Mesothelial cell of epicardium (in vitro differentiated cells): ENCODE data around the gene LTF. TPM values are rescaled to one million over a fixed set of nuclear protein-coding genes. Genes with fewer than 3 reads are reported as not detected.
A peak's percentile ranks its signal among the peaks of the same experiment; 100 is the strongest.

ENCODE experiments used
- DNase-seq, 2 experiments: peaks; one replicate each; pipeline ENCODE4 v3.0.0; 2021; ENCODE audit warnings: low spot score in 2 of 2; ENCODE audit not compliant: unreplicated experiment in 2 of 2
- H3K27ac Mint-ChIP-seq: 2 replicates; pipeline ENCODE4 v1.8.0; 2021; ENCODE audit warnings: mixed read lengths
- H3K27me3 Mint-ChIP-seq: 2 replicates; pipeline ENCODE4 v1.8.0; 2021; ENCODE audit warnings: low read depth, mixed read lengths
- H3K36me3 Mint-ChIP-seq: 2 replicates; pipeline ENCODE4 v1.8.0; 2021; ENCODE audit warnings: mixed read lengths
- H3K4me1 Mint-ChIP-seq: 2 replicates; pipeline ENCODE4 v1.8.0; 2021; ENCODE audit warnings: mixed read lengths
- H3K4me3 Mint-ChIP-seq: 2 replicates; pipeline ENCODE4 v1.8.0; 2021; ENCODE audit warnings: mild to moderate bottlenecking, moderate library complexity, mixed read lengths
- H3K9me3 Mint-ChIP-seq: 2 replicates; pipeline ENCODE4 v1.8.0; 2021; ENCODE audit warnings: mixed read lengths
- CTCF ChIP-seq: fragments of 200-600 bp; sonication (generic); IDR thresholded peaks from one replicate; pipeline ENCODE4 v1.5.0; 2021; ENCODE audit warnings: antibody characterized with exemption; ENCODE audit not compliant: unreplicated experiment
- total RNA-seq: library from RNA; stranded (reverse); gene quantifications from 3 replicates; pipeline ENCODE4 v1.2.1, GENCODE V29; 2021

Gene LTF
- total RNA-seq, 1 donor from 2014 or later = not detected

- TF ChIP-seq CTCF = no peak
- no peaks in the 10 kb centered on the region for H3K36me3 Mint-ChIP-seq
- no peak for DNase-seq
- peaks cover 21% of the 10 kb centered on the region for H3K9me3 Mint-ChIP-seq
- peaks cover 62% of the 10 kb centered on the region for H3K27me3 Mint-ChIP-seq
- no peak overlapping the region for H3K4me3 Mint-ChIP-seq
- H3K4me1 Mint-ChIP-seq = no peaks in the 10 kb centered on the region
- no peak overlapping the region for H3K27ac Mint-ChIP-seq
These were observed 13.6 kb upstream of the LTF start for GRCh38 chr3:46478341-46478740.

GRCh38 chr3:46477756-46478155 lies 13.1 kb upstream of the LTF start:
- Mint-ChIP-seq H3K27ac (no peak overlapping the region), H3K27me3 (peaks cover 63% of the 10 kb centered on the region), H3K9me3 (peaks cover 21% of the 10 kb centered on the region), H3K4me3 (no peak overlapping the region), H3K36me3 (no peaks in the 10 kb centered on the region), H3K4me1 (no peaks in the 10 kb centered on the region)
- no peak for DNase-seq
- no peak for TF ChIP-seq CTCF

GRCh38 chr3:46477145-46477544 lies 12.4 kb upstream of the LTF start:
- TF ChIP-seq CTCF = no peak
- Mint-ChIP-seq H3K9me3 (peaks cover 21% of the 10 kb centered on the region), H3K27ac (no peak overlapping the region), H3K4me1 (no peaks in the 10 kb centered on the region), H3K27me3 (peaks cover 67% of the 10 kb centered on the region), H3K36me3 (no peaks in the 10 kb centered on the region), H3K4me3 (no peak overlapping the region)
- no peak for DNase-seq

- H3K36me3 Mint-ChIP-seq = no peaks in the 10 kb centered on the region
- TF ChIP-seq CTCF = no peak
- no peak overlapping the region for H3K4me3 Mint-ChIP-seq
- no peaks in the 10 kb centered on the region for H3K4me1 Mint-ChIP-seq
- no peak overlapping the region for H3K27ac Mint-ChIP-seq
- peaks cover 21% of the 10 kb centered on the region for H3K9me3 Mint-ChIP-seq
- DNase-seq = no peak
- H3K27me3 Mint-ChIP-seq = peaks cover 46% of the 10 kb centered on the region
These were observed 8.0 kb upstream of the LTF start for GRCh38 chr3:46472736-46473135.

- no peak overlapping the region for H3K27ac Mint-ChIP-seq
- no peaks in the 10 kb centered on the region for H3K36me3 Mint-ChIP-seq
- no peaks in the 10 kb centered on the region for H3K4me1 Mint-ChIP-seq
- peaks cover 36% of the 10 kb centered on the region for H3K27me3 Mint-ChIP-seq
- TF ChIP-seq CTCF = no peak
- H3K4me3 Mint-ChIP-seq = no peak overlapping the region
- peaks cover 21% of the 10 kb centered on the region for H3K9me3 Mint-ChIP-seq
- DNase-seq = peak in 1 of 2 experiments; percentile 16
These were observed 6.7 kb upstream of the LTF start for GRCh38 chr3:46471371-46471914.

- H3K27ac Mint-ChIP-seq = no peak overlapping the region
These were observed 6.1 kb upstream of the LTF start for GRCh38 chr3:46470831-46471230.

More at GRCh38 chr3:46470831-46471230, 6.1 kb upstream of the LTF start:
- no peak for TF ChIP-seq CTCF
- H3K4me1 Mint-ChIP-seq = no peaks in the 10 kb centered on the region
- peaks cover 21% of the 10 kb centered on the region for H3K9me3 Mint-ChIP-seq
- H3K27me3 Mint-ChIP-seq = peaks cover 38% of the 10 kb centered on the region
- H3K36me3 Mint-ChIP-seq = no peaks in the 10 kb centered on the region
- no peak overlapping the region for H3K4me3 Mint-ChIP-seq
- DNase-seq = no peak
